ENCODE results near the gene PCDH15.
"Not testable (repeated sequence)": the region's sequence is repeated elsewhere in the genome, so short reads cannot be mapped to it uniquely, and the experiment has no call there.

Gene PCDH15

DNA sequence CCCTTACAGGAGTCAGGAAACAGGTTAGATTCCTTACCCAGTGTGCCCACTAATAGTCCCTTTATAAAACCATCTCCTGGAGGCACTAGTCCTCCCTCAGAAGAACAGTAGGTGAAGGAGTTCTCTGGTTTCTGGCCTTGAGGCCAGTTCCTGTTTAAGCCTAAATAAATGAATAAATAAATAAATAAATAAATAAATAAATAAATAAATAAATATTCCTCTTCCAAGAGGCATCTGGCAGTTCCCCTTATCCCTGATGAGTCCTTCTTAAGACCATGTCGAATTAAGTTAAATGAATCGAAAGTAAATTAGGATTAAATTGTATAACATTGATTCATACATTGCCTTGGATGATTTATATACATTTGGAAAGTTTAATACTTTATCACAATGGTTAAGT lies 223.3 kb downstream of the PCDH15 start:
- Mint-ChIP-seq H3K27me3 (ENCODE audit: low read depth) (no peaks in the 10 kb centered on the region), H3K27ac (no peak overlapping the region), H3K4me1 (ENCODE audit: low read depth) (no peaks in the 10 kb centered on the region), H3K9me3 (peaks cover 38% of the 10 kb centered on the region), H3K36me3 (ENCODE audit: low read depth) (no peaks in the 10 kb centered on the region), H3K4me3 (no peak overlapping the region)
- DNase-seq (ENCODE audit: low spot score): no peak

DNA sequence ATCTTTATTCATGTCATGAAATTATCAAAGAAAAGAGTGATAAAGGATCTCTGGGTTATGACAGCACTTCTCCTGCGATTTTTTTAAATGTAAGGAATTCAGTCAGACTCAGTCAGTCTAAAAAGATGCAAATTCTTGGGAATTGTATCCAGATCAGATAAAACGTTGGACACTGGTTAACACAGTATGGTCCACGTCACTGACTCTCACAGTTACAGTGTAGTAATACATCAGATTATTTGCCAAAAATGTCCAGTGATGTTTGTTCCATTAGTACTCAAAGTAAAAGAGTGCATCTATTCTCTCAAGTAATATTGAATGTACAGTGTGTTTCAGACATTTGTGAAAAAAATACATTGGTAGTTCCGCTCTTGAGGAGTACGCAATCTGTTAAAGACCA lies 224.5 kb downstream of the PCDH15 start:
- DNase-seq (ENCODE audit: low spot score): no peak
- no peaks in the 10 kb centered on the region for H3K4me1 Mint-ChIP-seq (ENCODE audit: low read depth)
- H3K27ac Mint-ChIP-seq: no peak overlapping the region
- H3K9me3 Mint-ChIP-seq: peaks cover 36% of the 10 kb centered on the region
- H3K27me3 Mint-ChIP-seq (ENCODE audit: low read depth): no peaks in the 10 kb centered on the region
- no peaks in the 10 kb centered on the region for H3K36me3 Mint-ChIP-seq (ENCODE audit: low read depth)
- no peak overlapping the region for H3K4me3 Mint-ChIP-seq

DNA sequence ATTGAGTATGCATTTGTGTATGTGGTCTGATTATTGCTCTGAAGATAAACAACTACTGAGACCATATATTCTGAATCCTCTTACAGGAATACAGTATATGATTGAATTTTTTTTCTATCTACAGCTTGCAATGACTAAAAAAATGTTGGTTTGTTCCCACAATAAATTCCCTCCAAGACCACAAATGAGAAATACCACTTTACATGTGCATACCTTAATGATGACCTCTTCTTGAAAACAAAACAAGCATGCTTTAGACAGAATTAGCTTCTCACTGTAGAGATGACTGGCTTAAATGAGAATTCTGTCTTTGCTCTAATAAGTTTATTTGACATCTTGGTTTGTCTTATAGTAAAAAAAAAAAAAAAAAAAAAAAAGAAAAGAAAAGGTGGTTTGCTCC lies 241.5 kb downstream of the PCDH15 start:
- H3K4me3 Mint-ChIP-seq: no peak overlapping the region
- no peak overlapping the region for H3K27ac Mint-ChIP-seq
- H3K4me1 Mint-ChIP-seq (ENCODE audit: low read depth): no peaks in the 10 kb centered on the region
- peaks cover 4% of the 10 kb centered on the region for H3K9me3 Mint-ChIP-seq
- H3K36me3 Mint-ChIP-seq (ENCODE audit: low read depth): no peaks in the 10 kb centered on the region
- H3K27me3 Mint-ChIP-seq (ENCODE audit: low read depth): no peaks in the 10 kb centered on the region
- no peak for DNase-seq (ENCODE audit: low spot score)

DNA sequence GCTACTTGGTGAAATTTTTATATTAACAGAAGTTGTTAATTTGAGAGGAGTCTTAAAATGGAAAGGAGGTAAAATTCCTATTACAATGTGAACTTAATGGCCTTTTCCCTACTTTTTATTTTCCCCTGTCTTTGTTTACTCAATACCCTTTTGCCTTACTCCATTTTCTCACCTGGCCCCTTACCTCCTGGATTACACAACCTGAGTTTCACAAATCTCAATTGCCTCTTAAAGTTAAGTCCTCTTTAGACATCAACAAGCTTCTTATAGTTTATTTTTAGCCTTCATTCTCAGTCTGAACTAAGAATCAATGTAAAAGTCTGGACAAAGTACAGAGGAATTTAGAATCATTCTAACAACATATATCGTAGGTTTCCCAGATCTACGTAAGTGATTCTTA lies 247.0 kb downstream of the PCDH15 start:
- no peak for DNase-seq (ENCODE audit: low spot score)
- no peak overlapping the region for H3K4me3 Mint-ChIP-seq
- H3K27ac Mint-ChIP-seq: no peak overlapping the region
- H3K4me1 Mint-ChIP-seq (ENCODE audit: low read depth): no peaks in the 10 kb centered on the region
- no peaks in the 10 kb centered on the region for H3K27me3 Mint-ChIP-seq (ENCODE audit: low read depth)
- no peaks in the 10 kb centered on the region for H3K36me3 Mint-ChIP-seq (ENCODE audit: low read depth)
- peaks cover 9% of the 10 kb centered on the region for H3K9me3 Mint-ChIP-seq

DNA sequence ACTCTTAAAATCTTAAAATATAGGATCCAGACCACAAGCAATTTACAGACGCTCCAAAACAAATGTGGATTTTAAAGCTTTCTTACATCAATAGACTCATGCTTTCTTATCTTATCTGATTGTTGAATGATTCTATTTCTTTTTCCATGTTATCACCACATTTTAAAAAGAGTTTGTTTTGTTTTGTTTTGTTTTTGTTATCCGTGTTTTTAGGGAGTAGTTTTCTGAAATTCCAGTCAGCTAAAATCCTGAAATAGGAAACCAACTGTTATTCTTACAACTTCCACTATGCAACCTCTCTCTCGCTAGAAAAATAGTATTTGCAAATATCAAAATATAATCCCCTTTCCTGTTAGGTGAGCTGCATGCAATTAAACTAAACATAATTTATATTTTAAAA lies 251.0 kb downstream of the PCDH15 start:
- H3K4me1 Mint-ChIP-seq (ENCODE audit: low read depth): no peaks in the 10 kb centered on the region
- H3K36me3 Mint-ChIP-seq (ENCODE audit: low read depth): no peaks in the 10 kb centered on the region
- no peaks in the 10 kb centered on the region for H3K27me3 Mint-ChIP-seq (ENCODE audit: low read depth)
- peaks cover 9% of the 10 kb centered on the region for H3K9me3 Mint-ChIP-seq
- H3K27ac Mint-ChIP-seq: no peak overlapping the region
- no peak for DNase-seq (ENCODE audit: low spot score)
- no peak overlapping the region for H3K4me3 Mint-ChIP-seq

DNA sequence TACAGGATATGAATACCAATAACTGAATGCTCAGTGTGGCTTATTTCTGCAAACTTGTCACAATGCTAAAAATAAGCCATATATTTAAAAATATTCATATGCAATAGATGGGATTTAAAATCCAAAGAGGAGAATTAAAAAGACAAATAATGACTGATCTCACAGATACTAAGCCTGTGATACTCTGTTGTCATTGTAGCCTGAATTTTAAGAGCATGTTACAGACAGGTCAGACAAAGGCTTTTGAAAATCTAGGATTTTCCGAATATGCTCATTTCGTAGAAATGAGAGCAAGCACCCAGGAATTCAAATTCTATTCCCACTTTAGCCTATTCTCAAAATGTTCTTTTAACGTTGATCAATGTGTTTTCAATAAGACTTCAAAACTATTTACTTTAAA lies 269.7 kb downstream of the PCDH15 start:
- no peak overlapping the region for H3K27ac Mint-ChIP-seq
- H3K27me3 Mint-ChIP-seq (ENCODE audit: low read depth): no peaks in the 10 kb centered on the region
- H3K36me3 Mint-ChIP-seq (ENCODE audit: low read depth): no peaks in the 10 kb centered on the region
- H3K4me1 Mint-ChIP-seq (ENCODE audit: low read depth): no peaks in the 10 kb centered on the region
- peaks cover 7% of the 10 kb centered on the region for H3K9me3 Mint-ChIP-seq
- DNase-seq (ENCODE audit: low spot score): no peak
- H3K4me3 Mint-ChIP-seq: no peak overlapping the region

DNA sequence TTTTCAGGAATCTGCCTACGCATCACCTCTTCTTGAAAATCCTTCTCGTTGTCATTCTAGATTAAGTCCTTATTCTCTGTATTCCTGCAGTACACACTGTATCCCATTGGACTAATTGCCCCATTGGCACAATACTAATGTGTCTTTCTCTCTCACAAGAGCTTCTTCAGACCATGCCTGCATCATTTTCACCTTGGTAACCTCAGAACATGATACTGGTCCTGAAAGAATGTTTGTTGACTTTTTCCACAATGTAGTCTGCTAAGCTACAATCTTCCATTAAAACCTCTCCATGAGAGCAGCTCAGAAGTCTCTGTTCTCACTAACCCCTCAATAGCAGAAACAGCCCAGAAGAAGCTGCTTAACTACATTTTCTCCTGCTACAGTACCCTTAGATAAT lies 270.7 kb downstream of the PCDH15 start:
- H3K27me3 Mint-ChIP-seq (ENCODE audit: low read depth): no peaks in the 10 kb centered on the region
- H3K4me1 Mint-ChIP-seq (ENCODE audit: low read depth): no peaks in the 10 kb centered on the region
- H3K9me3 Mint-ChIP-seq: peaks cover 7% of the 10 kb centered on the region
- no peak overlapping the region for H3K4me3 Mint-ChIP-seq
- no peaks in the 10 kb centered on the region for H3K36me3 Mint-ChIP-seq (ENCODE audit: low read depth)
- no peak for DNase-seq (ENCODE audit: low spot score)
- H3K27ac Mint-ChIP-seq: no peak overlapping the region

DNA sequence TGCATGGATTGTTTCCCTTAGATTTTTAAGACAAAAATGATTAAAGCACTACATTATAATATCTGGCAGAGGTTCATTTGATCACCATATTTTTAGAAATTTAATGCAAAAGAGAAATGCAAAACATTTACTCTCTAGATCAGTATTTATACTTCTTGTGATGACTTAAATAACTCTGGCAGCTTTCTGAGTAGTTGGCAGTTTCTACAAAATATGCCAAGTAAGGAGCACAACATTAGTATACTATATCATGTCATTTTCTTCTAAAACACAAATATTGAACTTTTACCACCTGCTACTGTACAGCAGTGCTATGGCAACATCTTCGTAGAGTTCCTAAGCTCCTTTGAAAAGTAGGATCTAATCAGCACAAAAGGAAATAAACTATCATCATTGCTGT lies 275.2 kb downstream of the PCDH15 start:
- Mint-ChIP-seq H3K9me3 (peaks cover 10% of the 10 kb centered on the region), H3K27ac (no peak overlapping the region), H3K4me1 (ENCODE audit: low read depth) (no peaks in the 10 kb centered on the region), H3K36me3 (ENCODE audit: low read depth) (no peaks in the 10 kb centered on the region), H3K4me3 (no peak overlapping the region), H3K27me3 (ENCODE audit: low read depth) (no peaks in the 10 kb centered on the region)
- no peak for DNase-seq (ENCODE audit: low spot score)

DNA sequence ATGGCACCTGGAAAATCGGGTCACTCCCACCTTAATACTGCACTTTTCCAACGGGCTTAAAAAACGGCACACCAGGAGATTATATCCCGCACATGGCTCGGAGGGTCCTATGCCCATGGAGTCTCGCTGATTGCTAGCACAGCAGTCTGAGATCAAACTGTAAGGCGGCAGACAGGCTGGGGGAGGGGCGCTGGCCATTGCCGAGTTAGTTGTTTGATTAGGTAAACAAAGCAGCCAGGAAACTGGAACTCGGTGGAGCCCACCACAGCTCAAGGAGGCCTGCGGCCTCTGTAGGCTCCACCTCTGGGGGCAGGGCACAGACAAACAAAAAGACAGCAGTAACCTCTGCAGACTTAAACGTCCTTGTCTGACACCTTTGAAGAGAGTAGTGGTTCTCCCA lies 285.8 kb downstream of the PCDH15 start:
- H3K36me3 Mint-ChIP-seq (ENCODE audit: low read depth): not testable (repeated sequence)

DNA sequence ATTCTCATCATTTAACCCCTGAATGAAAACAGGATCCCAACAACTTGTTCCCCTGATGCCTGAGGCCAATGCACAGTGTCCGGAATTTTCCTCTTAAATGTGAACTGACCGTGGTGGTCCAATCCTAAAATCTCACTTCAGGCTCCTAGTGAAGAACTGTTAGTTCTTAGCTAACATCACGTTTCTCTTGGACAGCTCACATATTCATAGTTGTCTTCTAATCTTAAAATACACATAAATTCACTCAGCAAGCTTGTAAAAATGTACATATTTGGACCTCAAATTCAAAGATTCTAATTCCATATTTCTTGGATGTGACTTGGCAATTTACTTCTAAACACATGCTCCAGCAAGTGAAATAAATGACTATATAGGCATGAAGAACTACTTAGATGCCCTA lies 297.2 kb downstream of the PCDH15 start:
- no peak overlapping the region for H3K27ac Mint-ChIP-seq
- DNase-seq (ENCODE audit: low spot score): no peak
- peaks cover 26% of the 10 kb centered on the region for H3K9me3 Mint-ChIP-seq
- H3K4me1 Mint-ChIP-seq (ENCODE audit: low read depth): no peaks in the 10 kb centered on the region
- no peaks in the 10 kb centered on the region for H3K27me3 Mint-ChIP-seq (ENCODE audit: low read depth)
- no peaks in the 10 kb centered on the region for H3K36me3 Mint-ChIP-seq (ENCODE audit: low read depth)
- H3K4me3 Mint-ChIP-seq: no peak overlapping the region

More for the DNA sequence above, 285.8 kb downstream of the PCDH15 start:
- not testable (repeated sequence) for H3K27me3 Mint-ChIP-seq (ENCODE audit: low read depth); H3K27ac Mint-ChIP-seq; H3K4me3 Mint-ChIP-seq; H3K4me1 Mint-ChIP-seq (ENCODE audit: low read depth); DNase-seq (ENCODE audit: low spot score)
- peaks cover 18% of the 10 kb centered on the region for H3K9me3 Mint-ChIP-seq

DNA sequence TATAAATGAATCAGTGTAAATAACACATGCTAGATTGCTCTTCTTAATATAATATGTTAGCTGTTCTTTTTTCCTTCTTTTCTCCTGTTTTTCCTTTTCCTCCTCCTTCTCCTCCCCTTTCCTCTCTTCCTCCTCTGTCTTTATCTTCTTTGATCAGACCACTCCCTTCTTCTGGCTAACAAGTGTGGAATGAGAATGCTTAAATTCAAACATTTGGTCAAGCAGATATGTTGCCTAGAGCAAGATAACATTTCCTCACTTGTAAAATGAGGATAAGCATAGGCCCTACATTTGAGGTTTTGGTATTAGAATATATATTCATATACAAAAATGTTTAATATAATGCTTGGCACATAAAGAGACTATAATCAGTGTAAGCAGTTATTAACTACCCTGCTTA lies 299.1 kb downstream of the PCDH15 start:
- Mint-ChIP-seq H3K9me3 (peaks cover 25% of the 10 kb centered on the region), H3K27ac (no peak overlapping the region), H3K4me3 (no peak overlapping the region), H3K36me3 (ENCODE audit: low read depth) (no peaks in the 10 kb centered on the region), H3K4me1 (ENCODE audit: low read depth) (no peaks in the 10 kb centered on the region), H3K27me3 (ENCODE audit: low read depth) (no peaks in the 10 kb centered on the region)
- DNase-seq (ENCODE audit: low spot score): no peak

DNA sequence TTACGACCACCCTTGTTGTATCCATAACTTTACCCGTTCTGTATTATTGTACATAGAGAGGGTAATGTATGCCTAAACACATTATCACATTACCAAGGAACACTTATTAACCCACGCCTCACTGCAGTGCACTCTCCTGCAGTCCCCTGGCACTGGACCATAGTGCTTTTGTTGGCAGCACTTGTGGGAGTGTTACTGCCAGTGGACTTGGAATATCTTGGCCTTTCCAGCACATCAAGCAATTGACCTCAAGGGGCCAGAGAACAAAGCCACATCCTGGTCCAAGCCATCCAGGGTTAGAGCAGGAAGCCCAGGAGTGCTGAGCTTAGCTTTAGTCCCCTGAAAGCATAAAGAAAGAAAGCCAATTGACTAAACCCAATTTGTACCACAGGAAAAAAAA lies 304.2 kb downstream of the PCDH15 start:
- Mint-ChIP-seq H3K27ac (no peak overlapping the region), H3K9me3 (peaks cover 53% of the 10 kb centered on the region), H3K4me1 (ENCODE audit: low read depth) (no peaks in the 10 kb centered on the region), H3K36me3 (ENCODE audit: low read depth) (no peaks in the 10 kb centered on the region), H3K27me3 (ENCODE audit: low read depth) (no peaks in the 10 kb centered on the region), H3K4me3 (no peak overlapping the region)
- no peak for DNase-seq (ENCODE audit: low spot score)

DNA sequence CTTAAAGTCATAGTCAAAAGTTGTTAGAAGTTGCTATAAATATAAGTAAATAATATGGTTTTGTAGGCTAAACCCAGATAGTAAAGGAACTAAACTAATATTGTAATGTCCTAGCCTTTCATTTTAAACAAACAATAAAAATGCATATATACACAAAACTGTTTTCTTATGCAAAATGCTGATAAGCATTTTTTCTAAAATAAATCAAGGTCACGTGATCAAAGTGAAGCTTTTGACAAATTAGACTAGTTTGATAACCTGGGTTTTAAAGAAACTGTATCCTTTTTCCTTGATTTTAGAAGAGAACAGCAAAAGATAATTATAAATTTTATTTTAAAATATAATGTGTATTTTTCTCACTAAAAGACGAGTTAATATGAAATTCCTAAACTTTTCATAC lies 313.3 kb downstream of the PCDH15 start:
- Mint-ChIP-seq H3K4me3 (no peak overlapping the region), H3K9me3 (peaks cover 17% of the 10 kb centered on the region), H3K27ac (no peak overlapping the region), H3K4me1 (ENCODE audit: low read depth) (no peaks in the 10 kb centered on the region), H3K36me3 (ENCODE audit: low read depth) (no peaks in the 10 kb centered on the region), H3K27me3 (ENCODE audit: low read depth) (no peaks in the 10 kb centered on the region)
- DNase-seq (ENCODE audit: low spot score): no peak

DNA sequence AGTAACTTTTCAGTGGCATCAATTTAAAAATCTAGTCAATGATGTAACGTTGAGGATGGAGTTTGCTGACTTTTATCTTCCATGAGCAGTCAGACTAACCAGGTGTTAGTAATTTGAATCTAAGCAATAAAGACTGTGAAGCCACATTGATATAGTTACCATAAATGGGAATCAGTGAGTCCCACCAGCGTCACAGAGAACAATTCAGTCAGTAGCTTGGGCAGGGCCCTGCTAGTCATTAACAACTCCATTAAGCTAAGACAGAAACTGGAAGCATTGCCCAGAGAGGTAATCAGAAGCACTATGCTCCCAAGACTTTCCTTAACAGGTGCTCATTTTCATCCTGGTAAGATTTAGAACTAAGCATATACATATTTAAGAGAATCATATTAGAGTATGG lies 315.1 kb downstream of the PCDH15 start:
- Mint-ChIP-seq H3K4me3 (no peak overlapping the region), H3K9me3 (peaks cover 15% of the 10 kb centered on the region), H3K27me3 (ENCODE audit: low read depth) (no peaks in the 10 kb centered on the region), H3K36me3 (ENCODE audit: low read depth) (no peaks in the 10 kb centered on the region), H3K27ac (no peak overlapping the region), H3K4me1 (ENCODE audit: low read depth) (no peaks in the 10 kb centered on the region)
- DNase-seq (ENCODE audit: low spot score): no peak

DNA sequence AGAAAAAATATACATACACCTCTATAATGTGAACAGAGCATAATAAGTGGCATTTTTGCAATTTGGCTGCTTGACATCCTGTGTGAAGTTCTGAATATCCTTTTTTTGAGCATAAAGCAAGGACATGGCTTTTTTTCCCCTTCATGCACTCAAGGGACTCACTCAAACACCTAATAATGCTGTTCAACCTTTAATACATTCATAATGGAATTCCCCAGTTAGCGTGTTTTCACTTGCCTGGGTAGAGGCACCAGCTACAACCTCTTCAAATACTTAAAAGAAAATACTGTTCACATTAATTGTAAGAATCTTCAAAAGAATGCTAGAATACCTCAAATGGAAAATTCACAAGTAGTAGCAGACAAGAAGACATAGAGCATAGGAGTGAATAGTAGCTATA lies 316.8 kb downstream of the PCDH15 start:
- Mint-ChIP-seq H3K36me3 (ENCODE audit: low read depth) (no peaks in the 10 kb centered on the region), H3K27ac (no peak overlapping the region), H3K4me3 (no peak overlapping the region), H3K9me3 (peaks cover 10% of the 10 kb centered on the region), H3K27me3 (ENCODE audit: low read depth) (no peaks in the 10 kb centered on the region), H3K4me1 (ENCODE audit: low read depth) (no peaks in the 10 kb centered on the region)
- DNase-seq (ENCODE audit: low spot score): no peak

All from T-helper 2 cell treated with Interferon-gamma antibody and Interleukin-4, amounts not matched to agents 5 μg/mL and 100 μg/mL, for 36 hours (primary cell).